Smooth muscle cell (in vitro differentiated cells): ENCODE results near the gene FBLL1. TPM values are rescaled to one million over a fixed set of nuclear protein-coding genes. Genes with fewer than 3 reads are reported as not detected.
A peak's percentile ranks its signal among the peaks of the same experiment; 100 is the strongest.

ENCODE experiments used
- DNase-seq: peaks from one replicate; lab custom pipeline; 2025; ENCODE audit not compliant: unreplicated experiment; lab: John Stamatoyannopoulos, UW
- H2AFZ ChIP-seq: fragments of 200-600 bp; sonication (generic); 2 replicates; pipeline ENCODE4 v1.6.0; 2016; ENCODE audit warnings: antibody characterized with exemption, low read depth, mild to moderate bottlenecking
- H3F3A ChIP-seq: fragments of 200-600 bp; sonication (generic); 2 replicates; pipeline ENCODE4 v1.6.0; 2017; ENCODE audit warnings: antibody characterized with exemption, low read depth
- H3K27ac ChIP-seq: fragments of 200-600 bp; sonication (generic); 2 replicates; pipeline ENCODE4 v1.5.1; 2016; ENCODE audit warnings: low read depth, mild to moderate bottlenecking
- H3K27me3 ChIP-seq: fragments of 200-600 bp; sonication (generic); 2 replicates; pipeline ENCODE4 v1.6.1; 2016; ENCODE audit warnings: low read depth, mild to moderate bottlenecking
- H3K36me3 ChIP-seq: fragments of 200-600 bp; sonication (generic); 2 replicates; pipeline ENCODE4 v1.5.1; 2016; ENCODE audit warnings: low read depth
- H3K4me1 ChIP-seq: fragments of 200-600 bp; sonication (generic); 2 replicates; pipeline ENCODE4 v1.5.1; 2016; ENCODE audit warnings: low read depth
- H3K4me2 ChIP-seq: fragments of 200-600 bp; sonication (generic); 2 replicates; pipeline ENCODE4 v1.6.0; 2016; ENCODE audit warnings: mild to moderate bottlenecking
- H3K4me3 ChIP-seq: fragments of 200-600 bp; sonication (generic); 2 replicates; pipeline ENCODE4 v1.5.1; 2016; ENCODE audit warnings: mild to moderate bottlenecking
- H3K79me2 ChIP-seq: fragments of 200-600 bp; sonication (generic); 2 replicates; pipeline ENCODE4 v1.6.0; 2016; ENCODE audit warnings: low read depth, mild to moderate bottlenecking
- H3K9ac ChIP-seq: fragments of 200-600 bp; sonication (generic); 2 replicates; pipeline ENCODE4 v1.6.0; 2016; ENCODE audit warnings: low read depth
- H3K9me3 ChIP-seq: fragments of 200-600 bp; sonication (generic); replicated peaks from 2 replicates; pipeline ENCODE4 v1.5.1; 2016; ENCODE audit warnings: low read depth
- H4K20me1 ChIP-seq: fragments of 200-600 bp; sonication (generic); 2 replicates; pipeline ENCODE4 v1.6.0; 2016; ENCODE audit warnings: low read depth
- CTCF ChIP-seq: fragments of 200-600 bp; sonication (generic); IDR thresholded peaks from 2 replicates; pipeline ENCODE4 v1.5.1; 2017; ENCODE audit warnings: borderline replicate concordance, mild to moderate bottlenecking, antibody characterized with exemption; ENCODE audit not compliant: insufficient read depth, poor library complexity, severe bottlenecking
- WGBS: methylation state at CpG from one replicate; pipeline ENCODE4 v1.1.7; 2016; ENCODE audit warnings: low lambda C conversion rate; 5-methylcytosine and 5-hydroxymethylcytosine counted together
- microRNA-seq: library from miRNA; unstranded; fragments of <30 nt; microRNA quantifications from one replicate; pipeline ENCODE4, GENCODE V29; 2016; ENCODE audit warnings: borderline number of aligned reads
- polyA plus RNA-seq: library from polyadenylated mRNA; unstranded; fragments of >200 nt; fragmentation: Nextera tagmentation; extraction: Ambion mirVana; gene quantifications from 2 replicates; pipeline ENCODE4 v1.2.1, GENCODE V29; 2016
- small RNA-seq: library from RNA; depleted of rRNA; stranded (forward); fragments of <200 nt; gene quantifications from one replicate; pipeline ENCODE3, GENCODE V24; 2014
- total RNA-seq: library from RNA; depleted of rRNA; stranded (reverse); fragments of >200 nt; gene quantifications from 2 replicates; pipeline ENCODE4 v1.2.3, GENCODE V29; 2014

The FBLL1 gene
- total and polyA plus RNA-seq, 2 experiments from 2014 or later: 0.30 to 1.0 TPM

GRCh38 chr5:168580227-168580508 lies 51.1 kb downstream of the FBLL1 start:
- Histone ChIP-seq H3K9me3 (no peaks in the 10 kb centered on the region), H3K4me2 (peak overlapping the region; percentile 85), H4K20me1 (peaks cover 39% of the 10 kb centered on the region), H3F3A (peaks cover 3% of the 10 kb centered on the region), H3K4me1 (peaks cover 27% of the 10 kb centered on the region), H3K36me3 (no peaks in the 10 kb centered on the region), H3K4me3 (peak overlapping the region; percentile 91), H3K9ac (peak overlapping the region; percentile 57), H3K27ac (peak overlapping the region; percentile 84), H2AFZ (peak overlapping the region; percentile 82), H3K27me3 (no peaks in the 10 kb centered on the region), H3K79me2 (peaks cover 39% of the 10 kb centered on the region)
- WGBS: 36% methylated on average over 3 of the region's 3 CpGs
- no peak for DNase-seq
- no peak for TF ChIP-seq CTCF

Small RNAs within 50 kb of the gene (microRNA-seq; reads per million reads assigned to microRNA genes)
- gene MIR103A1 (not detected), gene MIR103B1 (not detected)

Small RNAs within 50 kb of the gene (small RNA-seq; reads per million reads assigned to genes)
- gene MIR103A1: 0.34 reads per million, percentile 9 among the genes with 10 or more reads in this experiment

Other genes starting within 250 kb of the FBLL1 start
- 3.7 and 4.5 TPM in 2 replicates for gene WWC1, start 237.7 kb upstream of the FBLL1 start, total RNA-seq
- gene WWC1, start 237.7 kb upstream of the FBLL1 start, polyA plus RNA-seq: 6.3 and 7.5 TPM in 2 replicates
- gene RARS1, start 42.8 kb upstream of the FBLL1 start, total RNA-seq: 221 and 228 TPM in 2 replicates
- gene RARS1, start 42.8 kb upstream of the FBLL1 start, polyA plus RNA-seq: 101 and 104 TPM in 2 replicates
- 52.5 and 70.3 TPM in 2 replicates for gene PANK3, start 50.1 kb downstream of the FBLL1 start, total RNA-seq
- gene PANK3, start 50.1 kb downstream of the FBLL1 start, polyA plus RNA-seq: 10.7 and 15.8 TPM in 2 replicates